Fibroblast of villous mesenchyme (primary cell): Measurements from ENCODE around the gene SHFL. TPM values are rescaled to one million over a fixed set of nuclear protein-coding genes. Genes with fewer than 3 reads are reported as not detected.

Experiments used
- DNase-seq: peaks from one replicate; pipeline ENCODE4 v3.0.0-alpha.2; 2010; ENCODE audit warnings: low read depth
- H3K4me3 ChIP-seq: 2 replicates; pipeline ENCODE4 v1.5.1; 2011; ENCODE audit warnings: low read depth, mild to moderate bottlenecking, low read length
- CTCF ChIP-seq: IDR thresholded peaks from 2 replicates; pipeline ENCODE4 v1.5.1; 2012; ENCODE audit warnings: low read depth, mild to moderate bottlenecking, low read length; ENCODE audit not compliant: insufficient read depth
- total RNA-seq: library from RNA; depleted of rRNA; stranded (reverse); fragments of >200 nt; gene quantifications from 2 replicates; pipeline ENCODE4 v1.2.3, GENCODE V29; 2012

SHFL gene
- total RNA-seq, 1 donor: 25.9 TPM

- H3K4me3 ChIP-seq: no peak overlapping the region
- DNase-seq: no peak
- no peak for TF ChIP-seq CTCF
Observed at GRCh38 chr19:10116866-10117616, 30.9 kb downstream of the SHFL start.

GRCh38 chr19:10118960-10119359, 32.8 kb downstream of the SHFL start:
- peak overlapping the region; percentile 91 for H3K4me3 ChIP-seq
- no peak for DNase-seq
- no peak for TF ChIP-seq CTCF

GRCh38 chr19:10120538-10121189, 34.5 kb downstream of the SHFL start:
- TF ChIP-seq CTCF: no peak
- DNase-seq: peak; percentile 64
- H3K4me3 ChIP-seq: no peak overlapping the region

- peak; percentile 75 for DNase-seq
- no peak for TF ChIP-seq CTCF
- no peak overlapping the region for H3K4me3 ChIP-seq
Observed at GRCh38 chr19:10122045-10122444, 35.9 kb downstream of the SHFL start.

GRCh38 chr19:10124429-10124828, 38.3 kb downstream of the SHFL start:
- TF ChIP-seq CTCF: no peak
- no peak for DNase-seq
- no peak overlapping the region for H3K4me3 ChIP-seq

GRCh38 chr19:10126213-10126639, 40.1 kb downstream of the SHFL start:
- DNase-seq: no peak
- TF ChIP-seq CTCF: no peak
- no peak overlapping the region for H3K4me3 ChIP-seq

GRCh38 chr19:10132905-10133304, 46.8 kb downstream of the SHFL start:
- TF ChIP-seq CTCF: no peak
- no peak for DNase-seq
- no peak overlapping the region for H3K4me3 ChIP-seq
